GM21526 (cell line): ENCODE results near the gene CENPP.

Experiments used
- ATAC-seq: cut with Tn5 transposase; IDR thresholded peaks from one replicate; pipeline ENCODE4 v1.9.1; 2021; ENCODE audit warnings: moderate library complexity; ENCODE audit not compliant: unreplicated experiment, low FRiP score

The CENPP gene

GRCh38 chr9:92631452-92632343 is 305.9 kb downstream of the CENPP start:
- no peak for ATAC-seq

- no peak for ATAC-seq
These were observed 306.9 kb downstream of the CENPP start for GRCh38 chr9:92632641-92633040.

- no peak for ATAC-seq
These were observed 308.0 kb downstream of the CENPP start for GRCh38 chr9:92633614-92634278.

GRCh38 chr9:92634712-92635605 is 309.2 kb downstream of the CENPP start:
- ATAC-seq: no peak

GRCh38 chr9:92635760-92636159 is 310.0 kb downstream of the CENPP start:
- ATAC-seq: no peak

DNA sequence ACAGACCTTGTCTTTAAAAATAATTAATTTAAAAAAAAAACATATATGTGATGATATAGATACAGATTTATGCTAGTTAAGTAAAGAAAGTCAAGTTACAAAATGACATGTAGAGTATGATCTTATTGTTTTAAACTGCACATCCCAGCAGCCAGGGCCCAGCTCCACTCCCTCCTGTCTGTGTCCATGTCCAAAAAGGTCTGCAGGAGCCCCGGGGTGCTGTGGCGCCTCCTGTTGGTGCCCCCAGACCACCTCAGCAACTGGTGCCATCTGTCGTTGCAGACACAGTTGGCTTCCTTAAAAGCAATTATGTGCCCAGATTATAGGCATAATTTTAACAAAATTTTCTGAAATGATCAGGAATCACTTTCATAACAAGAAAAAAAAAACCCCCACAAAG is 310.9 kb downstream of the CENPP start:
- no peak for ATAC-seq

DNA sequence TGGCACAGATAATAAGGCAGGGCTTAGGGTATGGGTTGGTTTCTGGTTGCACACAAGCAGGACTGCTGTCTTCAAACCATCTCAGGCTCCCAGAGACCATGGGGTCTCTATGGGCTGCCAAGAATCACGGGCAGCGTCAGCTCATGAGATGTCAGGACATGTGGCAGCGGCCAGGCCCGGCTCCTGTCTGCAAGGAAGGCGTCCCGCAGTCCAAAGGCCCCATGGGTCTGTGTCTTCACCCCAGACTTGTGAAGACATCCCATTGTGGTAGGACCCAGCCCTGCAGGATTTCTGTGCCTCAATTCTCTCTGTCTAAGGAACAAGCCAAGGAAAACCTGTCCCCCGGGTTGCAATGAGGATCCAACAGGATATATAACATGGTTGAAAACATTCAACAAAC is 311.6 kb downstream of the CENPP start:
- ATAC-seq: no peak

- ATAC-seq: no peak
These were observed 312.3 kb downstream of the CENPP start for GRCh38 chr9:92637886-92638620.

- no peak for ATAC-seq
These were observed 312.9 kb downstream of the CENPP start for GRCh38 chr9:92638621-92639101.

- no peak for ATAC-seq
These were observed 313.4 kb downstream of the CENPP start for GRCh38 chr9:92639124-92639523.

DNA sequence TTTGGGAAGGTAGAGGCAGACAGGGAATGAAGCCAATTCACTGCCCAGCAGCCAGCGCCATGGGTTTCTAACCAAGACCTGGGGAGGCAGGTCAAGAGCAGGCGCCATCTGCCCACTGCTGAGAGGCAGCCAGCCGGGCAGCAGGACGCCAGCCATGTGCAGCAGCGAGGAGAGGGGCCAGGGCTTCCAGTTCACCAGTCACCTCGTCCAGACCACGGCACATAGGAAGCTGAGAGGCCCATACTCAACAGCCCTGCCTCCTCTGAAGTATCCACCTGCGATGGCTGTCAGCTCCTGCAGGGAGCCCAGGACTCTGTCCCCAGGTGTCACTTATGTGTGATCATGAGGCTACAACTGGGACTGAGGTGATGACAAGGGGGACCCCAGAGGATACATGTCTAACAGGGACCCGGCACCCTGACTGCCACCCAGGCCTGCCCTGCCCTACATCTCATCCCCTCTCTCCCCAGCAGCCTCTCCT is 314.1 kb downstream of the CENPP start:
- no peak for ATAC-seq

DNA sequence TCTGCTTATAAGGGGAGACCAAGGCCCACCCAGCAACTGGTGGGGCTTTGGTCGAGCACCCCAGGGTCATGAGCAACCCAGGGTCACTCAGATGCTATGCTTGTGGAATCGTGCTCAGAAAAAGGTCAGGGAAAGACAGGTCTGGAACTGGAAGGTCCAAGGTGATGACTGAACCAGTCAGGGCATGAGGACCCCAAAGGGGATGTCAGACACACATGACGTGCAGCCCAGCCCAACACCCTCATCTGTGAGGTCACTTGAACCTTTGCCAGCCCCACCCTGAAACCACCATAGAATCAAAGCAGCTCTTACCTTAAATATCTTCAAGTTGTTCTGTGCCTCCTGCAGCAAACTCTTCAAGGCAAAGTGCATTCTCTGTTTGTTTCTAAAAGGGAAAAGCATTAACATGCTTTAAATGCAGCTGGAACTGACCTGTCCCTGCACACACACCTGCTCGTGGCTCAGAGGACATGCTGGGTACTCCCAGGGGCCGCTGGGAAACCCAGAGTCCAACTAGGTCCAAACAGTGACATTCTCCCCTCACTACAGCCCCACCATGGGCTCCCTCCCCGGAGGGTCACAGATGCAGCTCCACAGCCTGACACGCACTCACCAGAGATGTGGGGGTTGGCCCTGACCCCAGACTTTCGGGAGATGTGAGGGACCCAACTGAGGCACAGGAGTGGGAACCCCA is 314.8 kb downstream of the CENPP start:
- no peak for ATAC-seq

DNA sequence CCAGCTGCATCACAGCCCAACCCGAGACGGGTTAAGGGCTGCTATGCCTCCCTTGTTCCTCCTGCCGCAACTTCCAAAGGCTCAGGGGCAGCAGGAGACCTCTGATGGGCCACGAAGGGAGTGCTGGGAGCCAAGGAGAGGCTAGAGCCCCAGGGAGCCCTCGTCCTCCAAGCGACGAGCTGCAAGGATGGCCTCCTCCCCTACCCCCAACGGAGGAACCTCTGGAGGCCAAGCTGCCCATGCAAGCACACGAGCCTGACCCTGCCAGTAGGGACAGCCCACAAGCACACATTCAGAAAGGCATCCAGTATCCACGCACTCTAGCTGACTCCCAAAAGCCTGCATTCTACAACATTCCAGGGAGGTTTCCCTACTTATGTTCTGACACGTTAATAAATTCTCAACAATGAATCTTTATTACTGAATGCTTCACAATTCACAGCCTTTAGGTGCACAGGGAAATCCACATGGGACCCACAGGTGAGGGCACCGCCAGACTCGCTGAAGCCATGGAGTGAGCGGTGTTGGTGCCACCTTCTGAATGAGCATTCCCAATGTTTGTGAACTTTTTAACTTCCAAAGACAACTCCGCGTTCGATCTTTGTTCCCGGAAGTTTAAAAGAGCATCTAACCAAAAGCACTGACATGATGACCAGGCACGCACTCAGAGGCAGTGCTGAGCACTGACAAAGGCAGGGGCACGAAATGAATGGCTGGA is 315.5 kb downstream of the CENPP start:
- no peak for ATAC-seq

DNA sequence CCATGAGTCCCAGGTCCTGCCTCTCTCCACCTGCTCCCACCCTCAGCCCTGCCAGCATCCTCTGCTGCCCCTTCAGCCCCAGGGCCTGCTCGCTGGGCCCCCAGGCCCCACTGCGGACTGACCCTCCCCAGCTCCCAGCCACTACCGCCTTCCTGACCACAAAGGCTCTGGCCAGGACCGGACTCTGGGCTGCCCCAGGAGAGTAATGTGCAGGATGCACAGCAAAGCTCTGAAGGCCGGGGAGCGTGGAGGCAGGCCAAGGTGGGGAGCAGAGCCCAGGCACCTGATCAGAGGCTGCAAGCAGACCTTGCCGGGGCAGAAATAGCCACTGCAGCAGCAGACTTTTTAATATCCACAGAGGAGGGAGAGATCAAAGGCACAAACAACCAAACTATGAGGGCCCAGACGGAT is 316.3 kb downstream of the CENPP start:
- ATAC-seq: no peak

- no peak for ATAC-seq
These were observed 316.8 kb downstream of the CENPP start for GRCh38 chr9:92642564-92642963.

DNA sequence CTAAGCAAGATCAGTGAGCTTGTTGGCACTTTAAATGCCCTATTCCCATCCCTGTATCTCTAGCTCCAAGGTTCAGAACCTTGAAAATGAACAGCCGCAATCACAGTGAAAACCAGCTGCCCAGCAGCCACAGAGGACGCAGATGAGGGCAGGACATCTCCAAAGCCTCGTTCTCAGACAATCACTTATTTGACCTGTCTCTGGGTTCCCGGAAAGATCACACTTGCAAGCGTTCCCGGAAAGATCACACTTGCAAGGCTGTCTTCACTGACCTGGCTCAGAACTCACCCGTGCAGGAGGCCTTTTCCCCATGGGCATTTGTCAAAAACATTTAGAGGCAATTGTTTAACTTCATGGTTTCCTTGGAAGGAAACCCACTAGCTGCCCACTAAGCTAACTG is 318.5 kb downstream of the CENPP start:
- ATAC-seq: no peak

- no peak for ATAC-seq
These were observed 319.3 kb downstream of the CENPP start for GRCh38 chr9:92645041-92645440.

DNA sequence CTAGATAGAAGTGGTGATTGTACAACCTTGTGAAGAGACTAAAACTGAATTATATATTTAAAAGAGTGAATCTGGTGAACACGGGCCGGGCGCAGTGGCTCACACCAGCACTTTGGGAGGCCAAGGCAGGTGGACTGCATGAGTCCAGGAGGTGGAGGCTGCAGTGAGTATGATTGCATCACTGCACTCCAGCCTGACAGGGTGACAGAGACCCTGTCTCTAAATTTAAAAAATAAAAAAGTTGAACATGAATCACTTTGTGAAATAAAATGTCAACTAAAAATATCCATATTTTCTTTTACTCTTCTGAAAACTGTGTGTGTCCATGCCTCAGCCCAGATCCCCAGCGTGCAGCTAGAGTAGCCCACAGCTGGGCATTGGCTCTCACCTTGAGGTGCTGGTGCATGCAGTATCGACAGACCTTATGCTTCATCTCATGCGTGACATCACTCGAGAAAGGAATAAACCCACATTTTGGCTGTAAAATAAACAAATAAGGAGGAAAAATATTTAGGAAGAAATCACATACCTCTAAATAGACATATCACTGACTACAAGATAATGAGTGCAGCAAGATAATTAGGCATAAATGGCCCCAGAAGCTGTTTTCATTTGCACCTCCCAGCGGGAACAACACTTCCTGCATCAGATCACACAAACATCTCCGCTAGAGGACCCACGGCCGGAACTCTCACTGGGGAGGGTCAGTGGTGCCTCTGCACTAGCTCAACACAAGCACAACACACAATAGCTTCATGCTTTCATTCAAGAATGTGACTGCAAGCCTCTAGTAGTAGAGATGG is 322.1 kb downstream of the CENPP start:
- ATAC-seq: no peak
